Activated naive CD8-positive, alpha-beta T cell treated with anti-CD3 and anti-CD28 coated beads, Interleukin-2, amount 50 U/mL, for 16 hours (primary cell): ENCODE results near the gene ZNF561.
"Not testable (repeated sequence)": the region's sequence is repeated elsewhere in the genome, so short reads cannot be mapped to it uniquely, and the experiment has no call there.

Source experiments
- DNase-seq: peaks from one replicate; pipeline ENCODE4 v3.0.0-alpha.2; 2020; ENCODE audit warnings: low read depth, low spot score

ZNF561 gene

GRCh38 chr19:9621156-9622037, at the start of gene ZNF561:
TSS of gene ZNF561 (minus strand) at chr19:9621232. CDS start at chr19:9619456, 1,776 bp downstream.
- DNase-seq = peak; percentile 69

- DNase-seq = no peak
These were observed 47.5 kb upstream of the ZNF561 start for GRCh38 chr19:9668544-9668943.

- DNase-seq = no peak
These were observed 46.9 kb upstream of the ZNF561 start for GRCh38 chr19:9667898-9668297.

GRCh38 chr19:9658769-9659168, 37.7 kb upstream of the ZNF561 start:
- DNase-seq = no peak

- DNase-seq = not testable (repeated sequence)
These were observed 32.1 kb upstream of the ZNF561 start for GRCh38 chr19:9653066-9653555.

GRCh38 chr19:9651464-9651863, 30.4 kb upstream of the ZNF561 start:
- DNase-seq = not testable (repeated sequence)

- no peak for DNase-seq
These were observed 29.3 kb upstream of the ZNF561 start for GRCh38 chr19:9650345-9650744.

GRCh38 chr19:9645472-9645871, 24.4 kb upstream of the ZNF561 start:
- no peak for DNase-seq

- DNase-seq = no peak
These were observed 23.4 kb upstream of the ZNF561 start for GRCh38 chr19:9644472-9644871.

GRCh38 chr19:9641810-9642209, 20.8 kb upstream of the ZNF561 start:
- DNase-seq = no peak

GRCh38 chr19:9640956-9641355, 19.9 kb upstream of the ZNF561 start:
- DNase-seq = no peak

GRCh38 chr19:9636018-9636417, 15.0 kb upstream of the ZNF561 start:
- no peak for DNase-seq

- no peak for DNase-seq
These were observed 6.8 kb upstream of the ZNF561 start for GRCh38 chr19:9627856-9628255.

GRCh38 chr19:9622531-9622930, 1.5 kb upstream of the ZNF561 start:
- no peak for DNase-seq

- no peak for DNase-seq
These were observed 233 bp downstream of the ZNF561 start for GRCh38 chr19:9620842-9621155.

GRCh38 chr19:9615844-9616243, 5.2 kb downstream of the ZNF561 start:
- no peak for DNase-seq

GRCh38 chr19:9610484-9611113, 10.4 kb downstream of the ZNF561 start:
- DNase-seq = no peak

- no peak for DNase-seq
These were observed 12.1 kb downstream of the ZNF561 start for GRCh38 chr19:9608912-9609311.

GRCh38 chr19:9597027-9597426, 24.0 kb downstream of the ZNF561 start:
- DNase-seq = no peak

GRCh38 chr19:9586764-9587163, 34.3 kb downstream of the ZNF561 start:
- peak; percentile 50 for DNase-seq

GRCh38 chr19:9584073-9584833, 36.8 kb downstream of the ZNF561 start, which contains the start of gene ZNF121:
TSS of gene ZNF121 (minus strand) at chr19:9584504. CDS start at chr19:9568097, 16,407 bp downstream.
- DNase-seq = peak; percentile 55

- DNase-seq = not testable (repeated sequence)
These were observed 38.8 kb downstream of the ZNF561 start for GRCh38 chr19:9582081-9582725.
